Cortex of kidney (tissue), 1 donor: Measurements from ENCODE around the gene SLITRK4.

Source experiments
- DNase-seq: peaks from one replicate; lab custom pipeline; 2025; lab: John Stamatoyannopoulos, UW

Gene SLITRK4, protein sequence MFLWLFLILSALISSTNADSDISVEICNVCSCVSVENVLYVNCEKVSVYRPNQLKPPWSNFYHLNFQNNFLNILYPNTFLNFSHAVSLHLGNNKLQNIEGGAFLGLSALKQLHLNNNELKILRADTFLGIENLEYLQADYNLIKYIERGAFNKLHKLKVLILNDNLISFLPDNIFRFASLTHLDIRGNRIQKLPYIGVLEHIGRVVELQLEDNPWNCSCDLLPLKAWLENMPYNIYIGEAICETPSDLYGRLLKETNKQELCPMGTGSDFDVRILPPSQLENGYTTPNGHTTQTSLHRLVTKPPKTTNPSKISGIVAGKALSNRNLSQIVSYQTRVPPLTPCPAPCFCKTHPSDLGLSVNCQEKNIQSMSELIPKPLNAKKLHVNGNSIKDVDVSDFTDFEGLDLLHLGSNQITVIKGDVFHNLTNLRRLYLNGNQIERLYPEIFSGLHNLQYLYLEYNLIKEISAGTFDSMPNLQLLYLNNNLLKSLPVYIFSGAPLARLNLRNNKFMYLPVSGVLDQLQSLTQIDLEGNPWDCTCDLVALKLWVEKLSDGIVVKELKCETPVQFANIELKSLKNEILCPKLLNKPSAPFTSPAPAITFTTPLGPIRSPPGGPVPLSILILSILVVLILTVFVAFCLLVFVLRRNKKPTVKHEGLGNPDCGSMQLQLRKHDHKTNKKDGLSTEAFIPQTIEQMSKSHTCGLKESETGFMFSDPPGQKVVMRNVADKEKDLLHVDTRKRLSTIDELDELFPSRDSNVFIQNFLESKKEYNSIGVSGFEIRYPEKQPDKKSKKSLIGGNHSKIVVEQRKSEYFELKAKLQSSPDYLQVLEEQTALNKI

DNA sequence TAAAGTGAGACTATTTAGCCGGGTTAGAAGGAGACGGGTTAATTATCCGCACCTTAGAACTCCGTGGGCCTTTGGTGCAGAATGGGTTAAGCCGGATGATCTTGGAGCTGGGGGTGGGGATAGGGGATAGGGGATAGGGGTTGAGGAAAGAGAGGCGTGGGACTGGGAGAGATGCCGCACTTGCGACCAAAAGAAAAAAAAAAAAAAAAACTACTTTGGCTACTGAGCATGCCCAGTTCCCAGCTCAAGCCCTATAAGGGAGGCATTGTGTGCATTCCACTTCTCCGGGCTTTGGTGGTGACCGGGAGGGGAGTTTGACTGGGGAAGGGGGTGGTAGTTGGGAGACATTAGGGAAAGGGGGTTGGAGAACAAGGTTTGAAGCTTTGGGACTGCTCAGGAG lies at the start of gene SLITRK4:
SLITRK4 (minus strand) TSS at position 187 of the 400 bp plus-strand sequence. CDS start 4,993 bp downstream, outside the sequence.
- no peak for DNase-seq

DNA sequence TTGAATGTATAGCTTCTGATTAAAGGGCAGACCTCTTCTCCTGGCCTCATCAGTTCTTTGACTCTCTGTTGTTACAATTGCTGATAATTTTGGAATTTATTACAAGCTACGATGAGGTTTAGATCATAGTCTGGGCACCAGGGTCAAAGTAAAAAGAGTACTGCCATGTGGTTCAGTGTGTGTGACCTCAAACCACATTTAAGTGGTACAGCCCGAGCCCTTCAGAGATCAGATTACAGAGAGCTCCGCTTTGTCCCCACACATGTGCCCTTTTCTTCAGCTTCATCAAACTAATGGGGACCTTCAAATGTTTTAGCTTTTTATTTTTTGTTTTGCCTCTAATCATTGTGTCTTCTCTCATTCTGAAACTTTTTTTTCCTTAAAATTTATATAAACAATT lies 47.6 kb upstream of the SLITRK4 start:
- DNase-seq = no peak

DNA sequence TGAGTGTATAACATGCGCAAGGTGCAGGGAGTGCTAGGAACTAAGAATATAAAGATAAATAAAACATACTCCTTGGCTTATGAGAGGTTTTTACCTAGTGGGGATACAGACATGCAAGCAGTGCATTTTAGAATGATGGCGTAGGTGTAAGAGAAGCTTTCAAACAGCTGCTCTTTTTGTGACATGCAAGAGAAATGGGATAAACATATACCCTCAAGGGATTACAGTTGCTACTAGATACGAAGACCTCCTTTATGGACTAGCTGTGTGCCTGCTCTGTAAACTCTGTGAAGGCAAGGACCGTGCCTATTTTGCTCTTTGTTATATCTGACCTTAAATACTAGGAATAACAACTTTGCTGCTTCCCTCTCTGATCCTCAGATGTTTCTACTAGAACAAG lies 39.0 kb upstream of the SLITRK4 start:
- DNase-seq = no peak

DNA sequence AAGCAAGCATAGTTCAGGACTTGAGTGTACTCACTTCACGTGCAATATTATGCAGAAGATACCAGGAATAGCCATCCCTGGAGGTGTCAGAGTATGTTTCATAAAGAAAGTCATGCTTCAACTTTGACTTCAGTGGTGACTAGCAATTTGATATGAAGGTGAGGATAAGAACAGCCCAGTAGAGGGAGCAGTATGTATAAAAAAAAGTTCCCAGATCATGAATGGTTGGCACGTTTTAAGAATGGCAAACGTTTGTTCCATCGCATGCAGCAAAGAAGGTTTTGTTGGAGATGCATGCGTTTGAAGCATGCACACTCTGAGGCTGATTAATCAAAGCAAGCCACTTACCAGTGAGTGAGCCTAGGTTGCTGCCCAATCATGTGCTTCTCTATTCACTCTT lies 33.5 kb upstream of the SLITRK4 start:
- DNase-seq = no peak

DNA sequence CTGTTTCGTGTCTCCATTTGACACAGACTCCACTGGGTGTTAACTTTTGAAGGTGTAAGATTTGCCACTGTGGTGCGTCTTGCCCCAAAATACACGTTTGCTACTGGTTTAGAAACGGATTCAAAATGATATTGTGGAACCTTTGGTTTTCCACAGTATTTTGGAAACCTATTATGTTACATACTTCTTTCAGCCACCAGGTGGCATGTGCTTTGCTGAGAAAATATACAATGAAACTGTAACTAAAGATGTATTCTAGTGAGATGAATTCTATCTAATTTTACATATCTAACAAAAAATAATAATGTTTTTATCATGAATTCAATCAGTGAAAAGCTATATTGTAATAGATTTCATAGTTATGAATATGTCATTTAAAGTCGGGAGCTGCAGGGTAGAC lies 28.4 kb upstream of the SLITRK4 start:
- no peak for DNase-seq

DNA sequence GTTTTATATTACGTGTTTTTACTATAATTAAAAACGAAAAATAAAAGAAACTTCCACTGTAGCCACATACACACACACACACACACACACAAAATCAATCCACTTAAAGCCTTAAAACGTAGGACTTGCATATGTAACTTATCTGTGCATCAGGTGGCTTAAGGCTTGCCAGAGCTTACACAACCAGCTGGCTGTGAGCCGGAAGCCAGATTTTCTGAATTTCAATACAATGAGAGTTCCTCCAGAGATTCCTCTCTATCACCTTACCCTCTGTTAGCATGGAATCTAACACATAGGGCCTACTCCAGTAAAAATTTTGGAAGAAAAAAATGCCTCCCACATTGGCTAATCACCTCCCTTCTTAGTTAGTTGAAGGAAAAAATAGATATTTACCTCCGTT lies 27.9 kb upstream of the SLITRK4 start:
- DNase-seq = no peak

DNA sequence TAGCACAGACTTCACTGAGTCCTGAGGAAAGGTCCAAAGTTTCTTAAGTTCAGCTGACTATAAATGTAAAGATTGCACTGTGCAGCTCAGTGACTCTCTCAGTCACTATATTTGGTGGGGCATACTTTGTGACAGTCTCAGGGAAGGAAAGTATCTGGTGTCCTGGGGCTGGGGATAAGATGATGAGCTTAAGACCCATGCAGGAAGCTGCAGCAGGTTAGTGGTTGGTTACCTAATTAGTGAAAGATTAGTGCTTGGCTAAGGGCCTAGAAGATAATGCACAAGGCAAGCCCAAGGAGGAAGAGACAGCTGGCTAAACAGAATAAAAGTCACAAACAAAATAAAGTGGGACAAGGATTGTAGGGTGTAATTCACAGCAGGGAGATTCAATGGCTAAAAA lies 25.4 kb upstream of the SLITRK4 start:
- DNase-seq = no peak

DNA sequence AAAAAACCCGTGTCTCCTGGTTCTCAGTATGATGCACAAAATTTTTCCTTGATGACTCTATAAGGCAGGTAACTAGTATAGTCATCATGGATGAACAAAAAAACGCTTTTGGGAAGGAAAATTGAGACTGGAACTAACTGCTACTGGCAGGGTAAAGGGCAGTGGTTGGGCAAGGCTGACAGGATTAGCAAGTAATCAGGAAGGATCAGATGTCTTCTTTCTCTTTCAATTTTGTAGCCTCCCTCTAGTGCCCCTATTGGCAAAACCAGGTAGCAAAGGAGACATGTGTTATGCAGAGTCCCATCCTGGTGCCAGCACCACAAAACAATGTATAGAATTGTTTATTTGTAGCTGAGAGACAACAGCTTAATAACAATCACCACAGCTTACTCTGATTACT lies 12.8 kb upstream of the SLITRK4 start:
- DNase-seq = no peak

DNA sequence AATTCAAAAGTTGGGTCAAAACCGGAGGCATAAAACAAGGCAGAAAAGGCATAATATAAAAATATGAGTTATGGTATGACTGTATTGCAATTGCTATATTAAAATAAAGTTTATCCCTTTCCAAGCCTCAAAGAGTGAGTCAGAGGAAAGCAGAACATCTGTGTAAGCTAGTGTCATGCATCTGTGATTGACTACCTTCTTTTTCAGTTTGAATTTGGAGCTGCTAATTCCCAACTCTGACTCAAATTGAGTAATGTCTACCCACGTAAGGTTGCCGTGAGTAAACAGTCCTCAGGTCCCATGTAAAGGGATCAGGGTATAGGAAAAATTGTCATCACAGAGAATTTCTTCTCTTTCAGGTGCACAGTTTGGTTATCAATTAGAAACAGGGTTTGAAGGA lies 6.5 kb upstream of the SLITRK4 start:
- no peak for DNase-seq

DNA sequence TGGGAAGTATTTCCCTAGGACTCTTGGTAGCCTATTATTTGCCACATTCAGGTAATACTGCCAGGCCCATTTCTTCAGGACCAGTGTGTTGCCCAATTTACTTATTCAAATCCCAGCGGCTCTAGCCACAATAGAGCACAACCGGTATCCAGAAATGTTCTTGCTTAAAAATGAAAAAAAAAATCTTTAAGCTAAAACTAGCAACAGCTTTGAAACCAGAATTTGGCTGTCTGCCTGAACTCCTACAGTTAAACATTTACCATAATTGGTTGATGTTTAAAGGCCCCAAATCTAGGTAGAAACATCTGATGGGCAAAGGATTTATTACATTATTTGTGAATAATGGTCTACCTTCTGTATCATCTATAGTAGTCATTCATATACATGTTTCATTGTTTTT lies 930 bp upstream of the SLITRK4 start:
- no peak for DNase-seq

DNA sequence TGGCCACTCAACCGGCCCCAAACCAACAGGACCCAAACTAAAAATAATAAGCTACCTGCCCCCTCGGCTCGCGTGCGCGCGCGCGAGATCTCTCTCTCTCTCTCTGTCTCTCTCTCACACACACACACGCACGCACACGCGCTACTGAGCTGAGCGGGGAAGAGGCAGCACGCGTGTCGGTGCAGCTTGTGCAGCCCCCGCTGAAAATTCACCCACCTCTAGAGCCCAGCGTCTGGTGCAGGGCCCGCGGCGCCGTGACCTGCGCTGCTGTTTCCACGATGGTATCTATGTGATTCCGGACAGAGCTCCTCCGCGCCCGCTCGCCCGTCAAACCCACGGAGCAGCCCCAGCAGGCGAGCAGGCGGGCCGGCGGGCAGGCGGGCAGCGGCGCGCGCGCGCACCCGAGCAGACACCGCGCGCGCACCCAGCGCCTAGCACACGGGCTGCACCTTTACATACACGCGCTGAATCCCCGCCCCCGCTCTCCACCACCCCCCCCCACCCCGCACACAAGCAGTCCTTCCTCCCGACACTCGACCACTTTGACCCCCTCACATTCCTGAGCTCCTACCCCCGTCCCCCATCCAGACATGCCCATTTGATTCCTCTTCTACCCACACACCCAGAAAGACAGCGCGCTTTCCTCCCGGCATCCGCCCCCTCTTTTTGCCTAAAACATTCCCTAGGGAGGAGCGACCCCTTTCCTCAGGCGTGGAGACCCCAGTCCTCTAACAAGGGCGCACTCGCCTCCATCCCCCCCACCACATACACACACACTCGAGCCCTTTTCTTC lies 1.0 kb downstream of the SLITRK4 start:
- no peak for DNase-seq

DNA sequence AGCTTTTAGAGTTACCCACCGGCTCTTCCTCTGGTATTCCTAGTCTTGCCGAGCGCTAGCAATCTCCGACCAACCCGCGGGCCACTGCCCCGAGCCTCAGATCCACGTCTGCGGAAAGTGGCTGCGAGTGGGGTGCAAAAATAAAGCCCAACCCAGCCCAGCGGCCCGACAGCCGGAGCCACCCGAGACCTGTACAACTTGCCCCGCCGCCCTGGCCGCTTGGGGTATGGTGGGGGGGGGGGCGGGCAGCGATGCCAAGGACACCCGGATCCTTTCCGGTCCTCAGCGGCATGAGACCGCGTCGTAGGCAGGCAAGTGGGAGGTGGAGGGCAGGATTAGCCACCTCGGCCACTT lies 1.6 kb downstream of the SLITRK4 start:
- DNase-seq = no peak

DNA sequence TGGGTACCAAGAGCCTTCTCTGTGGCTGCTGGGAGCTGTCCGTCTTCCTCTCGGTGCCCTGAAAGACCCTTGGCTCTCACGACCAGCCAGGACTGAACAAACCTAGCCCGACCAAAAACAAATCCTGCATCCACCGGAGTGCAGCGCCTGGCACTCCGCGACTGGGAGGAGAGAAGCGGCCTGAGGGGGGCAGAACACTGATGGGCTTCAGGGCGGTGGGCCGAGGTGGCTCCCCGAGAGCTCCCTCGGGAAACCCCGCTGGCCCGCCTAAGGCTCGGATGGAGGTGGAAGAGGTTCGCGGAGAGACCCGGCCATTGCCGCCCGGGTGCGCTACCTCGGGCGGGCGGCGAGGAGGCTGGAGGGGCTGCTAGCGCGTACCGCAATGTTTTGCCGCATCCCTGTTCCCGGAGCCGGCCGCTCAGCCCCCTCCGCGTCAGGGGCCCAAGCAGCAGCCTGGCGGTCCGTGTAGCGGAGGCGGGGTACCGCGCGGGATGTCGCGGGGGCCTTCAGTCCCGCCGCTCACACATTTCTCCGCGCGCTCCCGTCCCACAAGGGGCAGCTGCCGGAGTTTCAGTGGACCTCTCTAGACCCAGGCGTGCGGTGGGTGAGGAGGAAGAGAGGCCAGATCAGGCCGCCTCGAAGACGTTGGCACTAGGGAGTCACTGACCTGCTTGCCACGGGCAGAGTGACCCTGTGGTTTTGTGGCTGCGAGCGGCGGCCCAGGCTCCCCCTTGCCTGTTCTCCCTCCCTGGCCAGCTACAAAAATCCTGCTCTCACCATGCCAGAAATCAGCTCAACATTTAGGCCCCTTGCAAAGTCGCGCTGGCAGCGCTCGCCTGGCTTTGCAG lies 2.2 kb downstream of the SLITRK4 start:
- no peak for DNase-seq

DNA sequence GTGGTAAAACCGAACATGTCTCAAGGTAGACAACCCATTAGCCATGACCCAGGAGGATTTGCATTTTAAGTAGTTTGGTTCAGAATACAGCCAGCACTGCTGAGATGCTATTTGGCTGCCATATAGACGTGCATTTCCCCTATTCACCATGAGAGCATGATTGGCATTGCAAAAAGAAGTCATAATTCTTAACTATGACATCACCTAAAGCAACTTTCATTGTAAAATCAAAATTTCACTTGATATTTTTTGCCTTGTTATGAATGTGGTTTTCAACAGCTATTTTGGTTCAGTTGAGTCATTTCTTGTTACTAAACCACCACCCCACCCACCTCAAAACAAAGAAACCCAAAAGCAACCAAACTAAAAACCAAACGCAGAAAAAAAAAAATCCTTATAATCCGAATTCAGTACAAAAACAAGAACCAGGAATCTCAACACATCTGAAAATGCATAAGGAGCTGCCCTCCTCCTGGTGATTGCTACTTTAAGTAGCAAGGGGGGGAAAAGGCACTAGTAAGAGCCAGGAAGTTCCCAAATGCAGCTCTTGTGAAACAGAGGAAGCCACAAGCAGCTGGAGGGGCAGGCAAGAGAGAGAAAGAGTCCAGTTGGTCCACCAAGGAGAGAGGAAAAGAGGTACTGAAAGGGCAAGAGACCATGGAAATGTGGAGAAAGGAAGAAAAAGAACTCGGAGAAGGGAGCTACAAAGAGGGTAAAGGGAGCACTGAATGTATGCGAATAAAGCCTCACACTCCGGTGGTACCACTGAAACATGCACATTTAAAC lies 3.1 kb downstream of the SLITRK4 start:
- no peak for DNase-seq

DNA sequence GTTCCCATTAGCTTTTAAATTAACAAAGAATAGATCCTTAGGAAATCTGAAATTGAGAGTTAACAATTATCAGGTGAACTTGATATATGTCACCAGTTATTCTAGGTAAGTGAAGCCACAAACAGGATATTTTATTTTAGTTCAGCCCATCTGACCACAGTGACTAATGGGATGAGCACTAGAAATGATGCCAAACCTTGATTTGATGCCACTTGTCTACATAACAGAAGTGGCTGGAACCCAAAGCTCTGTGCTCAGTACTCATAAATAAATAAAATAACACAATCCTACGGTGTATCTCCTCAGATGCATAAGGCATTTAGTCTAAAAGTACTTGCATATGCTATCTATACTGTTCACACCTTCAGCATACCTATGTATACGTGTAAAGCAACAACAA lies 12.2 kb downstream of the SLITRK4 start:
- no peak for DNase-seq

DNA sequence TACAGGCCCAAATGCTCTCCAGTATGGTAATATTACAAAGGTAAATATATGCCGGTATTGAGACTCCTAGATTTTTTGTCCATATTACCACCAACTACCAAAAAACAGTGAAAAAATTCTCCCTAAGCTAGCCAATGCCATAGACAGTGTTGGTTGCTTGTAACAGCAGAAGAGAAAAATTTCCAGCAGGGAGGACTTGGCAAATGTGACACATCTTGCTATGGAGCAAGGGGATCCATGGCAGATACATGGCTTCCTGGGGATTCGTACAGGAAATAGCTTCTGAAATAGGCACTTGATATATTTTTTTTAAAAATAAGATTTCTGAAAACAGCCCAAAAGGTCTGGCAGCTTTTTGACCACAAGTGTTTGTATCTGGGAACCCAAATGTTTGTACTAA lies 14.6 kb downstream of the SLITRK4 start:
- no peak for DNase-seq

DNA sequence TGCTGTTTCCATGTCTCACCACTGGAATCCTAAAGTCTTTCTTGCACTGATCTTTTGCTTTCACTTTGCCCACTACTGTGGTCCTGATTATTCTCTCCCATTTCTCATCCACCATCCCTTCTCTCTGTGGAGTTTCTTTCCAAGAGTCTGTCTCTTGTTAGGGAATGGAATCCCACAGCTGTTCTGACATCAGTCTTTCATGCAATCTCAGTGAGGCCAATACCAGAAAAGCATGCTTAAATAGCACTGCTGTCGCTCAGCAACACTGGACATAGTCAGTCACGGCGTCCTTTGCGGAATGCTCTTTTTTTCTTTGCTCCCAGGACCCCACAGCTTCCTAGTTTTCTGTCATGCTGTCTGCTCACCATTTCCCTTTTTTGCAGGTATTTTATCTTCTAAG lies 20.1 kb downstream of the SLITRK4 start:
- no peak for DNase-seq

DNA sequence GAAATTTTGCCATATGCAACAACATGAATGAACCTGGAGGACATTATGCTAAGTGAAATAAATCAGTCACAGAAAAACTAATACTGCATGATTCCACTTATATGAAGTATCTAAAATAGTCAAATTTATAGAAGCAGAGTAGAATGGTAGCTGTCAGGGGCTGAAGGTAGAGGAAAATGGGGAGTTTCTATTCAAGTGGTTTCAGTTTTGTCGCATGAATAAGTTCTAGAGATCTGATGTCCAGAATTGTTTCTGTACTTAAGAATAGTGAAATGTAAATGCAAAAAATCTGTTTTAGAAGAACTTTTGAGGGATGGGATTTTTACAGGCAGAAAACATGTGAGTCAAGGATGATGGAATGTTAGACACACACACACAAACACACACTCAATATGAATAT lies 34.1 kb downstream of the SLITRK4 start:
- DNase-seq = no peak

DNA sequence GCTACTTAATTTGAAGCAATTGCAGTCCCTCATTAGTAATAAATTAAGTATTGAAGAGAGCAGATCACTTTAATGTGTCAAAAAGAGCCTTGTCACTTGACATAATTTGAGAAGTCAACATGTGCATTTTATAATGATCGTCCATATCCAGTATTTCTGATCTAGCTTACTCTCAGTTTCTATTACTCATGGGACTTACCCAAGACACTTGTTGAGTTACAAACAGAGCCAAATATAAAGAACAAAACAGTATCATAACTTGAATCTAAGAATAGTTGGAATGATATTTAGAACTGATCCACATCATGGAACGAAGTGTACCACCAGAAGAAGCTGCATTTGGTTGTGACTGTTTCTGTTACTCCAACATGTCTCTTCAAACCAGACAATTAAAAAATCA lies 54.7 kb downstream of the SLITRK4 start:
- no peak for DNase-seq

DNA sequence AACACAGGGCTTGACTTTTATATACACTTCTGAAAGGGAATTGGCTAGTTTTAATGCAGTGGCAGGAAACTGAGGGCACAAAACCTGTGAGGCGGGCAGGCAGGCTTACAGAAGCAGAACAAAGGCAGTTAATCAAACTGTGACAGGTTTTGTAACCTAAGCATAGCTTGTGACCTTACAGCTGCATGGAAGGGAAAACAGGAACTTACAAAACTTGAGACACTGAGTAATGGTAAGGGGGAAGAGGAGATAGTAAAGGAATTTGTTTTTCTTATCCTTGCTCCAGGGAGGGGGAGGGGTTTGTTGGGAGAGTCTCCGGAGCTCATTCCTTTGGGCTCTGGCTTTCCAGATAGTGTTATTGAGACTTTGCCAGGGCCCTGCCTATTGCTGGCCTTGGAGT lies 55.6 kb downstream of the SLITRK4 start:
- DNase-seq = no peak
